ENCODE measurements around the gene TNRC6B.

GRCh38 chr22:40340044-40340443, 162.3 kb downstream of the TNRC6B start:
- TF ChIP-seq CTCF (IDR thresholded peaks at IDR 0.05) (no peak), EZH2 (IDR thresholded peaks at IDR 0.05) (no peak), EZH2phosphoT487 (IDR thresholded peaks at IDR 0.05) (no peak)

All from neural progenitor cell (in vitro differentiated cells).